Panc1 (cell line): ENCODE data around the gene BBX.

Experiments
- POLR2AphosphoS5 ChIP-seq: IDR thresholded peaks from 2 replicates; pipeline ENCODE4 v1.6.1; 2012; ENCODE audit warnings: mild to moderate bottlenecking, low read depth, low read length, moderate library complexity
- SIN3A ChIP-seq: IDR thresholded peaks from 2 replicates; pipeline ENCODE4 v1.6.1; 2012; ENCODE audit warnings: low read depth, mild to moderate bottlenecking, low read length, moderate library complexity, borderline replicate concordance; ENCODE audit not compliant: insufficient read depth
- TCF7L2 ChIP-seq: IDR thresholded peaks from 2 replicates; pipeline ENCODE4 v1.6.1; 2011; ENCODE audit warnings: mild to moderate bottlenecking, low read depth, low read length, inconsistent platforms
- TF ChIP-seq, protein P1 (sequence below): fragments of 450-650 bp; IDR thresholded peaks from 2 replicates; pipeline ENCODE4 v1.5.1; 2017; ENCODE audit warnings: mild to moderate bottlenecking
- TF ChIP-seq, protein P2 (sequence below), 2 experiments: IDR thresholded peaks; 2 replicates each; pipeline ENCODE4 v1.6.1; 2011 to 2012; ENCODE audit warnings: low read depth in 2 of 2, control low read depth in 1 of 2, low read length in 1 of 2, mild to moderate bottlenecking in 1 of 2, moderate library complexity in 1 of 2; ENCODE audit not compliant: insufficient read depth in 1 of 2

DNA sequence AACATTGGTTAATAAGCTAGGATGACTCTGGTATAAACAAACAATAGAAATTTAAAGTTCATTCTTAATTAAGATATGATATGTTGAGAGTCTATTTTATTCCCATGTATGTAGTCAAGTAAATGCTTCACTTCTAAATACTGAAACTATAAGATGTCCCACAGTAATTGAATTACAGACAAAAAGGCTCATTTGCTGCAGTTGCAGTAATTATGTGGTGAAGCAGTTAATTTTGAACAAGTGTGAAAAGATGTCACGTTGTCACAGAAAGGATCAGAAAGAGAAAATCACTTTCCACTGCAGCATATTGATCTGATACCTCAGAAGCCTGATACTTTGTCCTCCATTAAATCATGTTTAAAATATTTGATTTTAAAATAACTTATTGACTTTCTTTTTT is 159.8 kb downstream of the BBX start:
- TF ChIP-seq, protein P1, sequence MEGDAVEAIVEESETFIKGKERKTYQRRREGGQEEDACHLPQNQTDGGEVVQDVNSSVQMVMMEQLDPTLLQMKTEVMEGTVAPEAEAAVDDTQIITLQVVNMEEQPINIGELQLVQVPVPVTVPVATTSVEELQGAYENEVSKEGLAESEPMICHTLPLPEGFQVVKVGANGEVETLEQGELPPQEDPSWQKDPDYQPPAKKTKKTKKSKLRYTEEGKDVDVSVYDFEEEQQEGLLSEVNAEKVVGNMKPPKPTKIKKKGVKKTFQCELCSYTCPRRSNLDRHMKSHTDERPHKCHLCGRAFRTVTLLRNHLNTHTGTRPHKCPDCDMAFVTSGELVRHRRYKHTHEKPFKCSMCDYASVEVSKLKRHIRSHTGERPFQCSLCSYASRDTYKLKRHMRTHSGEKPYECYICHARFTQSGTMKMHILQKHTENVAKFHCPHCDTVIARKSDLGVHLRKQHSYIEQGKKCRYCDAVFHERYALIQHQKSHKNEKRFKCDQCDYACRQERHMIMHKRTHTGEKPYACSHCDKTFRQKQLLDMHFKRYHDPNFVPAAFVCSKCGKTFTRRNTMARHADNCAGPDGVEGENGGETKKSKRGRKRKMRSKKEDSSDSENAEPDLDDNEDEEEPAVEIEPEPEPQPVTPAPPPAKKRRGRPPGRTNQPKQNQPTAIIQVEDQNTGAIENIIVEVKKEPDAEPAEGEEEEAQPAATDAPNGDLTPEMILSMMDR = no peak
- TF ChIP-seq POLR2AphosphoS5 (no peak), TCF7L2 (no peak), SIN3A (no peak)
- TF ChIP-seq, protein P2, sequence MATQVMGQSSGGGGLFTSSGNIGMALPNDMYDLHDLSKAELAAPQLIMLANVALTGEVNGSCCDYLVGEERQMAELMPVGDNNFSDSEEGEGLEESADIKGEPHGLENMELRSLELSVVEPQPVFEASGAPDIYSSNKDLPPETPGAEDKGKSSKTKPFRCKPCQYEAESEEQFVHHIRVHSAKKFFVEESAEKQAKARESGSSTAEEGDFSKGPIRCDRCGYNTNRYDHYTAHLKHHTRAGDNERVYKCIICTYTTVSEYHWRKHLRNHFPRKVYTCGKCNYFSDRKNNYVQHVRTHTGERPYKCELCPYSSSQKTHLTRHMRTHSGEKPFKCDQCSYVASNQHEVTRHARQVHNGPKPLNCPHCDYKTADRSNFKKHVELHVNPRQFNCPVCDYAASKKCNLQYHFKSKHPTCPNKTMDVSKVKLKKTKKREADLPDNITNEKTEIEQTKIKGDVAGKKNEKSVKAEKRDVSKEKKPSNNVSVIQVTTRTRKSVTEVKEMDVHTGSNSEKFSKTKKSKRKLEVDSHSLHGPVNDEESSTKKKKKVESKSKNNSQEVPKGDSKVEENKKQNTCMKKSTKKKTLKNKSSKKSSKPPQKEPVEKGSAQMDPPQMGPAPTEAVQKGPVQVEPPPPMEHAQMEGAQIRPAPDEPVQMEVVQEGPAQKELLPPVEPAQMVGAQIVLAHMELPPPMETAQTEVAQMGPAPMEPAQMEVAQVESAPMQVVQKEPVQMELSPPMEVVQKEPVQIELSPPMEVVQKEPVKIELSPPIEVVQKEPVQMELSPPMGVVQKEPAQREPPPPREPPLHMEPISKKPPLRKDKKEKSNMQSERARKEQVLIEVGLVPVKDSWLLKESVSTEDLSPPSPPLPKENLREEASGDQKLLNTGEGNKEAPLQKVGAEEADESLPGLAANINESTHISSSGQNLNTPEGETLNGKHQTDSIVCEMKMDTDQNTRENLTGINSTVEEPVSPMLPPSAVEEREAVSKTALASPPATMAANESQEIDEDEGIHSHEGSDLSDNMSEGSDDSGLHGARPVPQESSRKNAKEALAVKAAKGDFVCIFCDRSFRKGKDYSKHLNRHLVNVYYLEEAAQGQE (IDR thresholded peaks at IDR 0.05; ENCODE audit: insufficient read depth in 1 of 2, low read depth in 2 of 2, low read length in 1 of 2) = no peak
